HEK293 (cell line): ENCODE data around the gene NRL.

Experiments
- BCL11A ChIP-seq: fragments of 450-650 bp; formaldehyde crosslinking; IDR thresholded peaks from 2 replicates; pipeline ENCODE4 v1.5.1; 2016; ENCODE audit warnings: low read depth, missing biosample characterization, missing genetic modification characterization
- ZNF155 ChIP-seq: fragments of 450-650 bp; formaldehyde crosslinking; IDR thresholded peaks from 2 replicates; pipeline ENCODE4 v1.5.1; 2016; ENCODE audit warnings: missing biosample characterization, missing genetic modification characterization
- ZNF169 ChIP-seq: fragments of 450-650 bp; formaldehyde crosslinking; IDR thresholded peaks from 2 replicates; pipeline ENCODE4 v1.5.1; 2016; ENCODE audit warnings: missing biosample characterization, missing genetic modification characterization
- ZNF571 ChIP-seq: fragments of 450-650 bp; formaldehyde crosslinking; IDR thresholded peaks from 2 replicates; pipeline ENCODE4 v1.5.0; 2017; ENCODE audit warnings: missing biosample characterization, missing genetic modification characterization
- ZNF670 ChIP-seq: fragments of 450-650 bp; formaldehyde crosslinking; IDR thresholded peaks from 2 replicates; pipeline ENCODE4 v1.5.1; 2016; ENCODE audit warnings: missing biosample characterization, missing genetic modification characterization, low read depth
- ZNF747 ChIP-seq: fragments of 450-650 bp; formaldehyde crosslinking; IDR thresholded peaks from 2 replicates; pipeline ENCODE4 v1.5.1; 2016; ENCODE audit warnings: missing biosample characterization, missing genetic modification characterization
- TF ChIP-seq, protein P1 (sequence below): fragments of 450-650 bp; formaldehyde crosslinking; IDR thresholded peaks from 2 replicates; pipeline ENCODE4 v1.5.1; 2016; ENCODE audit warnings: missing biosample characterization, missing genetic modification characterization
- TF ChIP-seq, protein P2 (sequence below): fragments of 450-650 bp; formaldehyde crosslinking; IDR thresholded peaks from 2 replicates; pipeline ENCODE4 v1.5.1; 2017; ENCODE audit warnings: missing biosample characterization, missing genetic modification characterization
- TF ChIP-seq, protein P3 (sequence below): fragments of 450-650 bp; IDR thresholded peaks from 2 replicates; pipeline ENCODE4 v1.5.1; 2018; ENCODE audit warnings: missing biosample characterization, missing genetic modification characterization

DNA sequence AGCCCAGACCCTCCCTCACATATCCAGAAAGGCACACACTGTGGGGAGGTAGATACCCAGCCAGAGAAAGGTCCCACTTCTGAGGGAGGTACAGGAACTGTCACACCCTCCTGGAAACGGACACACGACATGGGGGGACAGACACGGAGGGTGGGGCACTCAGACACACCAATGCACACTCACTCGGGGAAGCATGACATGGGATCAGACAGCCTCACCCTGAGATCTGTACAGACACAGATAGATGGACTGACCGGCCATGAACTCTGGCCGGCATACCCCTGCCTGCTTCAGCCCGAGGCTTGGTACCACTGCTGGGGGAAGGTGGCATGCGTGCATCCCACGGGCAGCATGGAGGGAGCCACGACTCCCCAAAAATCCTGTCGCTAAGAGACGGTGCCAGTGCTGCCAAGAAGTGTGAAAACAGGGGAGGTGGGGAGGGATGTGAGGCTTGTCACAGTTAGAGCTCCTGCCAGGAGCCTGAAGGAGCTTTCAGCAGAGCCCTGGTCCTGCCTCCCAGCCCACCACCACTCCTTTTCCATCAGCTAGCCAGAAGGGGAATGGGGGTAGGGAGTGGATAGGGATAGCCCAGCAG, 42.8 kb downstream of the NRL start:
- TF ChIP-seq ZNF571, result no peak
- no peak for TF ChIP-seq ZNF169 (tag by site-specific recombination)
- TF ChIP-seq, protein P1, sequence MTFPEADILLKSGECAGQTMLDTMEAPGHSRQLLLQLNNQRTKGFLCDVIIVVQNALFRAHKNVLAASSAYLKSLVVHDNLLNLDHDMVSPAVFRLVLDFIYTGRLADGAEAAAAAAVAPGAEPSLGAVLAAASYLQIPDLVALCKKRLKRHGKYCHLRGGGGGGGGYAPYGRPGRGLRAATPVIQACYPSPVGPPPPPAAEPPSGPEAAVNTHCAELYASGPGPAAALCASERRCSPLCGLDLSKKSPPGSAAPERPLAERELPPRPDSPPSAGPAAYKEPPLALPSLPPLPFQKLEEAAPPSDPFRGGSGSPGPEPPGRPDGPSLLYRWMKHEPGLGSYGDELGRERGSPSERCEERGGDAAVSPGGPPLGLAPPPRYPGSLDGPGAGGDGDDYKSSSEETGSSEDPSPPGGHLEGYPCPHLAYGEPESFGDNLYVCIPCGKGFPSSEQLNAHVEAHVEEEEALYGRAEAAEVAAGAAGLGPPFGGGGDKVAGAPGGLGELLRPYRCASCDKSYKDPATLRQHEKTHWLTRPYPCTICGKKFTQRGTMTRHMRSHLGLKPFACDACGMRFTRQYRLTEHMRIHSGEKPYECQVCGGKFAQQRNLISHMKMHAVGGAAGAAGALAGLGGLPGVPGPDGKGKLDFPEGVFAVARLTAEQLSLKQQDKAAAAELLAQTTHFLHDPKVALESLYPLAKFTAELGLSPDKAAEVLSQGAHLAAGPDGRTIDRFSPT (tag by site-specific recombination), result no peak
- no peak for TF ChIP-seq ZNF670 (tag by site-specific recombination)
- no peak for TF ChIP-seq BCL11A
- TF ChIP-seq, protein P2, sequence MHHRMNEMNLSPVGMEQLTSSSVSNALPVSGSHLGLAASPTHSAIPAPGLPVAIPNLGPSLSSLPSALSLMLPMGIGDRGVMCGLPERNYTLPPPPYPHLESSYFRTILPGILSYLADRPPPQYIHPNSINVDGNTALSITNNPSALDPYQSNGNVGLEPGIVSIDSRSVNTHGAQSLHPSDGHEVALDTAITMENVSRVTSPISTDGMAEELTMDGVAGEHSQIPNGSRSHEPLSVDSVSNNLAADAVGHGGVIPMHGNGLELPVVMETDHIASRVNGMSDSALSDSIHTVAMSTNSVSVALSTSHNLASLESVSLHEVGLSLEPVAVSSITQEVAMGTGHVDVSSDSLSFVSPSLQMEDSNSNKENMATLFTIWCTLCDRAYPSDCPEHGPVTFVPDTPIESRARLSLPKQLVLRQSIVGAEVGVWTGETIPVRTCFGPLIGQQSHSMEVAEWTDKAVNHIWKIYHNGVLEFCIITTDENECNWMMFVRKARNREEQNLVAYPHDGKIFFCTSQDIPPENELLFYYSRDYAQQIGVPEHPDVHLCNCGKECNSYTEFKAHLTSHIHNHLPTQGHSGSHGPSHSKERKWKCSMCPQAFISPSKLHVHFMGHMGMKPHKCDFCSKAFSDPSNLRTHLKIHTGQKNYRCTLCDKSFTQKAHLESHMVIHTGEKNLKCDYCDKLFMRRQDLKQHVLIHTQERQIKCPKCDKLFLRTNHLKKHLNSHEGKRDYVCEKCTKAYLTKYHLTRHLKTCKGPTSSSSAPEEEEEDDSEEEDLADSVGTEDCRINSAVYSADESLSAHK (tag by site-specific recombination), result no peak
- TF ChIP-seq ZNF155, result no peak
- TF ChIP-seq, protein P3, sequence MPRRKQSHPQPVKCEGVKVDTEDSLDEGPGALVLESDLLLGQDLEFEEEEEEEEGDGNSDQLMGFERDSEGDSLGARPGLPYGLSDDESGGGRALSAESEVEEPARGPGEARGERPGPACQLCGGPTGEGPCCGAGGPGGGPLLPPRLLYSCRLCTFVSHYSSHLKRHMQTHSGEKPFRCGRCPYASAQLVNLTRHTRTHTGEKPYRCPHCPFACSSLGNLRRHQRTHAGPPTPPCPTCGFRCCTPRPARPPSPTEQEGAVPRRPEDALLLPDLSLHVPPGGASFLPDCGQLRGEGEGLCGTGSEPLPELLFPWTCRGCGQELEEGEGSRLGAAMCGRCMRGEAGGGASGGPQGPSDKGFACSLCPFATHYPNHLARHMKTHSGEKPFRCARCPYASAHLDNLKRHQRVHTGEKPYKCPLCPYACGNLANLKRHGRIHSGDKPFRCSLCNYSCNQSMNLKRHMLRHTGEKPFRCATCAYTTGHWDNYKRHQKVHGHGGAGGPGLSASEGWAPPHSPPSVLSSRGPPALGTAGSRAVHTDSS, result no peak
- TF ChIP-seq ZNF747 (tag by site-specific recombination), result no peak
